HCT116 (cell line): ENCODE results near the gene GPX5. TPM values are rescaled to one million over a fixed set of nuclear protein-coding genes. Genes with fewer than 3 reads are reported as not detected.

Source experiments
- ATAC-seq: fragments of 200-7000 bp; cut with Tn5 transposase; 2 replicates; pipeline ENCODE4 v1.9.1; 2020; ENCODE audit warnings: mild to moderate bottlenecking, moderate library complexity
- BruUV-seq: library from RNA; stranded (reverse); fragments of 400-500 nt; replicated peaks from 2 replicates; lab custom pipeline; 2021; lab: Mats Ljungman, UMichigan
- CTCF ChIA-PET: fragments of 300-600 bp; sonication (Branson Sonifier 250); formaldehyde crosslinking; loops from one replicate; lab custom pipeline; 2021; ENCODE audit warnings: antibody characterized with exemption; lab: Charles Lee
- POLR2A ChIA-PET: fragments of 300-600, 350-600 bp; sonication (Branson Sonifier 250); formaldehyde crosslinking; loops from one replicate; lab custom pipeline; 2021; ENCODE audit warnings: antibody characterized with exemption; lab: Charles Lee
- RAD21 ChIA-PET, 2 experiments: fragments of 300-600 bp; sonication (Branson Sonifier 250); formaldehyde crosslinking; loops; one replicate each; lab custom pipeline; 2023; ENCODE audit warnings: low total read pairs in 2 of 2; ENCODE audit not compliant: uncharacterized antibody in 2 of 2, unreplicated experiment in 2 of 2, low non-redundant PET in 1 of 2; lab: Charles Lee
- DNase-seq: peaks from one replicate; pipeline ENCODE4 v3.0.0-alpha.2; 2010; ENCODE audit warnings: low read depth, low spot score
- H2AFZ ChIP-seq: fragments of 200-600 bp; shearing (Covaris generic), sonication (generic); 2 replicates; pipeline ENCODE4 v1.6.1; 2017; ENCODE audit warnings: low read depth, mixed run types, mixed read lengths, antibody characterized with exemption, low read length; ENCODE audit not compliant: poor library complexity, severe bottlenecking
- H3K27ac ChIP-seq: 2 replicates; pipeline ENCODE4 v1.5.1; 2012; ENCODE audit warnings: low read depth, low read length
- H3K27me3 ChIP-seq: fragments of 200-600 bp; sonication (generic); 2 replicates; pipeline ENCODE4 v1.6.1; 2016; ENCODE audit warnings: mixed run types, low read length, mixed read lengths; ENCODE audit not compliant: insufficient read depth
- H3K36me3 ChIP-seq, 2 experiments: fragments of 200-500 bp in 1 of 2; fragments of 200-600 bp in 1 of 2; sonication (Bioruptor generic) in 1 of 2; sonication (generic) in 1 of 2; 2 replicates each; pipeline versions ENCODE4 v1.5.1 to v1.6.1; 2014 to 2016; ENCODE audit warnings: low read length in 2 of 2, inconsistent platforms in 1 of 2, mixed read lengths in 1 of 2, mixed run types in 1 of 2; ENCODE audit not compliant: insufficient read depth in 2 of 2, control insufficient read depth in 1 of 2
- H3K4me1 ChIP-seq, 2 experiments: fragments of 200-600 bp in 1 of 2; sonication (generic) in 1 of 2; 2 replicates each; pipeline versions ENCODE4 v1.5.1 to v1.6.1; 2012 to 2017; ENCODE audit warnings: low read length in 2 of 2, inconsistent platforms in 1 of 2, mild to moderate bottlenecking in 1 of 2, mixed read lengths in 1 of 2, mixed run types in 1 of 2, moderate library complexity in 1 of 2; ENCODE audit not compliant: insufficient read depth in 2 of 2, control insufficient read depth in 1 of 2
- H3K4me2 ChIP-seq: fragments of 200-600 bp; sonication (generic); 2 replicates; pipeline ENCODE4 v1.6.1; 2017; ENCODE audit warnings: mixed run types, low read length, mixed read lengths
- H3K4me3 ChIP-seq, 2 experiments: fragments of 200-600 bp in 1 of 2; sonication (generic) in 1 of 2; replicated peaks in 1 of 2; 2 replicates each; pipeline ENCODE4 v1.5.1; 2011 to 2016; ENCODE audit warnings: low read length in 2 of 2, control low read depth in 1 of 2, low read depth in 1 of 2, mild to moderate bottlenecking in 1 of 2, mixed read lengths in 1 of 2, mixed run types in 1 of 2
- H3K79me2 ChIP-seq: fragments of 200-600 bp; sonication (generic); 2 replicates; pipeline ENCODE4 v1.6.1; 2017; ENCODE audit warnings: mild to moderate bottlenecking, mixed run types, low read length, moderate library complexity, mixed read lengths; ENCODE audit not compliant: insufficient read depth
- H3K9ac ChIP-seq: fragments of 200-600 bp; sonication (generic); 2 replicates; pipeline ENCODE4 v1.6.1; 2016; ENCODE audit warnings: low read length, mixed read lengths
- H3K9me2 ChIP-seq: fragments of 200-600 bp; sonication (generic), shearing (Covaris generic); 2 replicates; pipeline ENCODE4 v1.6.1; 2017; ENCODE audit warnings: mixed run types, mild to moderate bottlenecking, moderate library complexity; ENCODE audit not compliant: insufficient read depth
- H3K9me3 ChIP-seq, 2 experiments: fragments of 200-500 bp in 1 of 2; fragments of 200-600 bp in 1 of 2; sonication (Bioruptor generic) in 1 of 2; sonication (generic) in 1 of 2; 2 replicates each; pipeline ENCODE4 v1.6.1; 2014 to 2017; ENCODE audit warnings: low read length in 2 of 2, mixed read lengths in 2 of 2, inconsistent platforms in 1 of 2, low read depth in 1 of 2, mild to moderate bottlenecking in 1 of 2, mixed run types in 1 of 2, moderate library complexity in 1 of 2; ENCODE audit not compliant: control insufficient read depth in 1 of 2, insufficient read depth in 1 of 2
- H4K20me1 ChIP-seq: fragments of 200-600 bp; sonication (generic), shearing (Covaris generic); 2 replicates; pipeline ENCODE4 v1.6.1; 2017; ENCODE audit warnings: mixed run types, mild to moderate bottlenecking, moderate library complexity; ENCODE audit not compliant: insufficient read depth
- CBX3 ChIP-seq: IDR thresholded peaks from 2 replicates; pipeline ENCODE4 v1.6.1; 2012; ENCODE audit warnings: low read depth
- CEBPB ChIP-seq: IDR thresholded peaks from 2 replicates; pipeline ENCODE4 v1.6.1; 2012; ENCODE audit warnings: low read depth
- CTCF ChIP-seq, 3 experiments: fragments of 200-600 bp in 1 of 3; sonication (generic) in 1 of 3; IDR thresholded peaks in 2 of 3; conservative IDR thresholded peaks in 1 of 3; 2 replicates each; pipeline ENCODE4 v1.5.1; 2012 to 2017; ENCODE audit warnings: low read depth in 2 of 3, low read length in 2 of 3, antibody characterized with exemption in 1 of 3, borderline replicate concordance in 1 of 3, control low read depth in 1 of 3, mild to moderate bottlenecking in 1 of 3, mixed read lengths in 1 of 3, mixed run types in 1 of 3, moderate library complexity in 1 of 3; ENCODE audit not compliant: insufficient read depth in 1 of 3
- EGR1 ChIP-seq: IDR thresholded peaks from 2 replicates; pipeline ENCODE4 v1.6.1; 2012; ENCODE audit warnings: low read depth
- ELF1 ChIP-seq: IDR thresholded peaks from 2 replicates; pipeline ENCODE4 v1.6.1; 2012; ENCODE audit warnings: low read depth, borderline replicate concordance
- FOSL1 ChIP-seq: IDR thresholded peaks from 2 replicates; pipeline ENCODE4 v1.6.1; 2012; ENCODE audit warnings: low read depth
- JUND ChIP-seq: IDR thresholded peaks from 2 replicates; pipeline ENCODE4 v1.6.1; 2012
- MAX ChIP-seq: IDR thresholded peaks from 2 replicates; pipeline ENCODE4 v1.6.1; 2012
- POLR2A ChIP-seq: IDR thresholded peaks from 2 replicates; pipeline ENCODE4 v1.7.0; 2011; ENCODE audit warnings: borderline replicate concordance; ENCODE audit not compliant: insufficient read depth, insufficient read length; ENCODE audit errors: extremely low read depth
- POLR2AphosphoS5 ChIP-seq: IDR thresholded peaks from 2 replicates; pipeline ENCODE4 v1.6.1; 2011; ENCODE audit warnings: mild to moderate bottlenecking, low read depth, low read length, moderate library complexity
- RAD21 ChIP-seq: IDR thresholded peaks from 2 replicates; pipeline ENCODE4 v1.6.1; 2012; ENCODE audit warnings: low read depth, mild to moderate bottlenecking
- REST ChIP-seq: IDR thresholded peaks from 2 replicates; pipeline ENCODE4 v1.6.1; 2012; ENCODE audit warnings: low read depth
- SIN3A ChIP-seq: IDR thresholded peaks from 2 replicates; pipeline ENCODE4 v1.6.1; 2012; ENCODE audit warnings: low read depth
- SP1 ChIP-seq: IDR thresholded peaks from 2 replicates; pipeline ENCODE4 v1.6.1; 2012; ENCODE audit warnings: low read depth
- SRF ChIP-seq: IDR thresholded peaks from 2 replicates; pipeline ENCODE4 v1.6.1; 2012; ENCODE audit warnings: low read depth
- TCF7L2 ChIP-seq: IDR thresholded peaks from 2 replicates; pipeline ENCODE4 v1.7.0; 2011; ENCODE audit warnings: borderline replicate concordance, inconsistent platforms; ENCODE audit not compliant: insufficient read depth, insufficient read length; ENCODE audit errors: extremely low read depth
- ZNF274 ChIP-seq: fragments of 200-500 bp; sonication (Bioruptor generic); IDR thresholded peaks from 2 replicates; pipeline ENCODE4 v1.6.1; 2014; ENCODE audit warnings: mild to moderate bottlenecking, low read depth, low read length, inconsistent platforms
- intact Hi-C: fragments of 100-400 bp; cut with micrococcal nuclease; formaldehyde crosslinking; loops from 2 replicates; pipeline ENCODE4 v1.10.0; 2022
- total RNA-seq: library from RNA; stranded (reverse); gene quantifications from one replicate; pipeline ENCODE4 v1.2.1, GENCODE V29; 2021; ENCODE audit not compliant: unreplicated experiment
- TF ChIP-seq, protein P1 (sequence below): IDR thresholded peaks from 2 replicates; pipeline ENCODE4 v1.6.1; 2012

GPX5 gene
- total RNA-seq, 1 experiment from 2014 or later = not detected

DNA sequence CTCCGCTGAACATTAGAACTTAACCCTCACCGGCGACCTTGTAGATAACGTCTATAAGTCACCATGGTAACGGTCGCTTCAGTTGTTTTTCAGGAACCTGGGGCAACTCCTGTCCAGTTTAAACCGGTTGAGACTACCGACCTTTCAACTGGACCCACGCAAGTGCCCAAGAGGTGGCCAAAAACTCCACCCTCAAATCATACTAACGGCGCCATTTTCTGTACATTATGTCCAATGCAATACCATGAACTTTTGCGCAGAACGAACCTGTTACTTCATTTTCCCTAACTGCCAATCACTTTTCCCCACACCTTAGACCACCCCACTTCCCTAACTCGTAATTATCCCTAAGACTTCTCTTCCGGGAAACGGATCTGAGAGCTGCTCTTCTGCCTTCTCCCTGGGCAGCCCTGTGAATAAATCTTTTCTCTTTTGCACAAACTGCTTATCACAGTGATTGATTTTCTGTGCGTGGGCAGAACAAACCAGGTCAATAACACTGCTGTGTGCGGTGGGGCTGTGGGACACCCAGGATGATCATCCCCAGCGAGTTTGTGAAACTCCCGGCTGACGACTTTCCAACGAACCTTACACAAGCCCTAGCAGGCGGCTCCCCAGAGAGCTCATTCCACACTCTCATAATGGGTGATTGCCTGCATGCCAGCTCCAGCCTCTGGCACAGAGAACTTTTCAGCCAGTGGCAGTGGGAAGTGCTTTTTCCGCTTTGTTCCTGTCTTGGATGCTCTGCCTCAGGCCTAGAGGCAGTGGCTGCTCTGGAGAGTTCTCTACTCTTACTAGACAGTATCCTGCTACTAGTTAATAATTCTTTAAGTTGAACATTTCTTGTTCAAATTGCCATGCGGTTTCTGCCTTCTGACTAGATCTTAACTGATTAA lies 28.6 kb downstream of the GPX5 start:
- Histone ChIP-seq H3K36me3 (no peaks in the 10 kb centered on the region), H3K27me3 (peaks cover 7% of the 10 kb centered on the region; the same call in 1 of the 2 replicates), H3K27ac (no peak overlapping the region), H3K9me3 (no peaks in the 10 kb centered on the region), H4K20me1 (no peaks in the 10 kb centered on the region), H3K4me2 (no peak overlapping the region), H3K9me2 (no peaks in the 10 kb centered on the region), H2AFZ (no peak overlapping the region), H3K4me3 (no peak overlapping the region), H3K4me1 (no peaks in the 10 kb centered on the region), H3K79me2 (no peaks in the 10 kb centered on the region), H3K9ac (no peak overlapping the region)
- no peak for ATAC-seq
- BruUV-seq = no TSS peak
- ChIA-PET POLR2A (no interaction called here), CTCF (interaction anchor here (1.3 kb wide), 1 partner anchor 12 kb away, joined by 3 read pairs; no protein-coding TSS in a partner anchor), RAD21 (no interaction called here)
- intact Hi-C loops = no loop called here
- TF ChIP-seq REST (no peak), EGR1 (no peak), CEBPB (no peak), JUND (no peak), RAD21 (no peak), CTCF (IDR thresholded peaks at IDR 0.05 in 2 of 3, conservative IDR thresholded peaks at IDR 0.05 in 1 of 3; ENCODE audit: borderline replicate concordance in 1 of 3, insufficient read depth in 1 of 3, low read depth in 2 of 3, low read length in 2 of 3) (no peak), SRF (no peak), TCF7L2 (no peak), SIN3A (no peak), POLR2AphosphoS5 (no peak), ELF1 (no peak), MAX (no peak), CBX3 (no peak), FOSL1 (no peak), ZNF274 (no peak), POLR2A (no peak), SP1 (no peak)
- TF ChIP-seq, protein P1, sequence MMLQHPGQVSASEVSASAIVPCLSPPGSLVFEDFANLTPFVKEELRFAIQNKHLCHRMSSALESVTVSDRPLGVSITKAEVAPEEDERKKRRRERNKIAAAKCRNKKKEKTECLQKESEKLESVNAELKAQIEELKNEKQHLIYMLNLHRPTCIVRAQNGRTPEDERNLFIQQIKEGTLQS = no peak
- no peak for DNase-seq
